GM21717 (cell line): ENCODE data around the gene PRKAR1B.
"Not testable (repeated sequence)": the region's sequence is repeated elsewhere in the genome, so short reads cannot be mapped to it uniquely, and the experiment has no call there.

Experiments used
- ATAC-seq: cut with Tn5 transposase; IDR thresholded peaks from one replicate; pipeline ENCODE4 v1.9.1; 2021; ENCODE audit warnings: mild to moderate bottlenecking, moderate library complexity; ENCODE audit not compliant: unreplicated experiment

Gene PRKAR1B

DNA sequence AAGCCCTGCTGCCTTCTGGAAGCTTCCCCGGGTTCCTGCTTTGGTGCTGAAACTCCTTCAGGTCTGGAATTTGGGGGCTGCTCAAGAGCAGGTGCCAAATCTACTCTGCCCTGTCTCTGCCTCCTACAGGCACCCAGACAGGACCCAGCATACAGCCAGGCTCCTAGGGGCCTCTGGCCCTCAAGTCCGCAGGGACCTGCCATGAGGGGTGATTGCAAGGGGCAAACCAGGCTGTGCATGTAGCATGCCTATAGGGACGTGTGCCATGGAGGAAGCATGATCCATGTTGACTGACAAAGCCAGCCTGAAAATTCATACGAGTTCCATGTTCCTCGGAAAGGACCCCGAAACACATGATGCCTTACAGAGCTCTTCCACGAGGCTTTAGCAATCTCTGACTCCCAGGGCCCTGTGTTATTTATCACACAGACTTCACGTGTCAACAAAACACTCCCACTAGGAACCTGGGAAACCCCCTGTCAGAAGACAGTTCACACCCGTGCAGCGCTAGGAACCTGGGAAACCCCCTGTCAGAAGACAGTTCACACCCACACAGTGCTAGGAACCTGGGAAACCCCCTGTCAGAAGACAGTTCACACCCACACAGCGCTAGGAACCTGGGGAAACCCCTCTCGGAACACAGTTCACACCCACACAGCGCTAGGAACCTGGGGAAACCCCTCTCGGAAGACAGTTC lies 75.9 kb downstream of the PRKAR1B start:
- no peak for ATAC-seq

DNA sequence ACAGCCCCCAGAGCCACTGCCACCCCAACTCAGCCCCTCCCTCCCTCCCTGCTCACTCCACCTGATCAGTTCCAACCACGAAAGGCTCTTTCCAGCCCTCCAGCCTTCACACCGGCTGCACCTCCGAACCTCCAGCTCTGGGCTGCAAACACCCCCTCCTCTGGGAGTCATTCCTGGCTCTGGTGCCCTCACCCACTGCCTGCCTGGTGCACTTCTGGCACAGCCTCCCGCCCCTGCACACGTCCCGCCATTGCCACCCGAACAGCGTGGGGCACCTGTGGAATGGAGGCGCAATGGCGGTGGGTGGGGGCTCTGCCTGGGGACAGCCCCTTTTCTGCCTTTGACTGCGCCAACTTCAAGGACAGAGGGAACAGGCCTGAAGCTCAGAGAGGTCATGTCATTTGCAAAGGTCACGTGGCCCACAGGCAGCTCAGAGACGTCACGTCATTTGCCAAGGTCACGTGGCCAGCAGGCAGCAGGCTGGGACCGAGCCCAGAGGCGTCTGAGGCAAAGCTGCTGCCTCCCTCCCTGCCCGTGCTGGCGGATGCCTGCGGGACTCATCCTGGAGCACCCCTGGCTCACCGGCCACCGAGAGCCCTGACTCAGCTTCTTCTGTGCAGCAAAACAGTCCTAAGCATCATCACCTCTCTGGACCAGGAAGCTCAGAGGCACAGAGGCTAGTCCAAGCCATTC lies 76.6 kb downstream of the PRKAR1B start:
- ATAC-seq = no peak

DNA sequence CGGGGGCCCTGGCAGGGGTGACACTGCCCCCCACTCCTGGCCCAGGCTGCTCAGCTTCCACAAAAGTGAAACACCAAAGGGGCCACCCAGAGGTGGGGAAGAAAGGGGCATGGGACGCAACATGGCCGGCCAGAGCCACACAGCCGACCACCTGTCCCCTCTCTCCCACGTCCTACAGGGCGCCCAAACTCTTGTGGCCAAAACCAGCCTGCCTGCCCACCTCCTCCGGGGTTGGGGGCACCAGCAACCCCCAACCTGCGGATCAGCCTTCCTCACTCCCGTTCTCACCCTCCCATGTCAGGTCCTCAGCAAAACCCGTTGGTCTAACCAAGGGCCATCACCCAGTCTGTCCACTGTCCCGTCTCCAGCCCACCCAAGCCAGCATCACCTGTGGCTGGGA lies 80.1 kb downstream of the PRKAR1B start:
- no peak for ATAC-seq

DNA sequence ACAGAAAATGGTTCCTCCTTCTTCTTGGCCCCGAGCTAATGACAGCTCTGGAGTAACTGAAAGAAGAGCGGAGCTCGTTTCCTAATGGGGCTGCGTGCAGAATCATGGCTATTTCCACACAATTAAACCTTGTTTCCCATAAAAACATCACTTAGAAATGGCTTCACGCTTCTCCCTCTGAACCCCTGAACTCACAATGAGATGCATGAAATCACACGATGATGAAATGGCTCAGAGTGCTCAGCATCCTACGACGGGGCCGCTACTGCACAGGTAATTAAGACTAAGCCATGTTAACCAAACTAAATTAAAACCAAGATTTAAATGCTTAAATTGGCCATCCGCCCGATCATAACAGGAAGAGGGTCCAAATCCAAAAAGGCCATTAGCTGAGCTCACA lies 80.6 kb downstream of the PRKAR1B start:
- no peak for ATAC-seq

DNA sequence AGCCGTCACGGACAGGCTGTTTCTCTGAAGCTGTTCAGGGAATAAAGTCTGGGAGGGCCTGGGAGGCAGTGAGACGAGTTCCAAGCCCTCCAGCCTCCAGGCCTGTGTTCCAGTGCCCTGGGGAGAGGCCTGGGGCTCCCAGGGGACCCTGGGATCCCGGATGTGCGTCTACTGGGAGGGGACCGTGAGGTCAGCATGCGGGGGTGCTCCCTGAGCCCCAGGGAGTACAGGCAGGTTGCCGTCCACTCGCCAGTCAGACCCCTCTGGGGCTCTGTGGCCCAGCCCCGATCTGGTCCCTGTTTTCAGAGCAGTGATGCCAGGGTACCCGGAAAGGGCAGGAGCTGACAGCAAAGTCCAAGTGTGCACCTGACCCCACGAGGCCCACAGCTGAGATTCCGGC lies 81.5 kb downstream of the PRKAR1B start:
- ATAC-seq = no peak

DNA sequence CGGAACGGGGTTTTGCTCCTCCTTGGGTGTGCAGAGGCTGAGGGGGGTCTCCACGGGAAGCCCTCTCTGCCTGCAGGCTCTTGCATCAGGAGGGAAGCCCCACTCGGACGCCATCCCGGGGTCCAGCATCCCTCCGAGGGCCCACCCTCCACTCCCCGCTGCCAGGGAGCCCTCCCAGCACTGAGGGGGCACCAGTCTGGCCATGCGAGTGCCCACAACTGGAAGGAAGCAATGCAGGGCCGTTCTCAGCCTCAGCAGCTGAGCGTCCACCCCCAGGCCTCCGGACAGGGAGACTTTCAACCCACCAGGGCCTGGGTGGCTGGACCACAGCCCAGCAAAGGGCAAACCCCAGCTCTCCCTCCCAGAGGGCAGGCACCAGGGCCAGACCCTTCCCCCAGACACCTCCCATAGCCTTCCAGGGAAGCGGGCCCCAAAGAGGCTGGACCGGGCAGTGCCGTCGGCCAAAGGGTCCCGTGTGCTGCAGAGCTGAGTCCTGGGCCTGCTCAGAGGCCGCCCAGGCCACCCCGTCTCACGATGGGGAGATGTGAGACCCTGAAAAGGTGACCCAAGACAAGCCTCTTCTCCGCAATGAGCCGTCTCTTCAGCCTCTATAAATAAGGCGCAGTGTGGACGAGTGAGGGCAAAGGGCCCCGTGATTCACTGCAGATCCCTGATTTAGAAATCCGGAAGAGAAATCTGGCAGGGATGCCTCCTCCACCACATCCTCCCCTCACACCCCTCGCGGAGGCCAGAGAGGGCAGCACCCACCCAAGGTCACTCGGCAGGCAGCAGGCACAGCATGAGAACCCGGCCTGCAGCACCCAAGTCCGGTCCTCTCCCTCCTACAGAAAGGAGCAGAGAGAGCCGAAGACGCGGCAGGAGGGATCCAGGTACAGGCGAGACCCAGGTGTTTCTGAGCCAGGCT lies 82.4 kb downstream of the PRKAR1B start:
- no peak for ATAC-seq

DNA sequence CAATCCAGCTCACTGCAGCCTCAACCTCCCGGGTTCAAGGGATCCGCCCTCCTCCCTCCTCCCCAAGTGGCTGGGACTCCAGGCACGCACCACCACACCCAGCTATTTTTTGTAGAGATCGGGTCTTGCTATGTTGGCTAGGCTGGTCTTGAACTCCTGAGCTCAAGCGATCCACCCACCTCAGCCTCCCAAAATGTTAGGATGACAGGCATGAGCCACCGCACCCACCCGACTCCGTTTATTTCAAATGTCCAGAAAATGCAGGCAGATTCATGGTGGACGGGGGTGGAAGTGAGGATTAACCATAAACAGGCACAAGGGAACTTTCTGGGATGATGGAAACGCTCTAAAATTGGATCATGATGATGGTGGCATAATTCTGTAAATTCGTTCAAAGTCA lies 85.1 kb downstream of the PRKAR1B start:
- no peak for ATAC-seq

DNA sequence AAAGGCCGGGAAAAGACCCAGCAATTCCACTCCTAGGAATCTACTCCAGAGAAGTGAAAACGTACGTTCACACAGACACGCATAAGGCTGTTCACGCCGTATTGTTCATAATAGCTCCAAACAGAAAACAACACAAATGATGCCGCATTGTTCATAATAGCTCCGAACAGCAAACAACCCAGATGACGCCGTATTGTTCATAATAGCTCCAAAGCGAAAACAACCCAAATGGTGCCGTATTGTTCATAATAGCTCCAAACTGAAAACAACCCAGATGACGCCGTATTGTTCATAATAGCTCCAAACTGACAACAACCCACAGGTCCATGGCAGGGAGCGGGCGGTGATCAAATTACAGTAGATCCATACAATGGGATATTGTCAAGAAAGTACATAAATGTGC lies 85.8 kb downstream of the PRKAR1B start:
- ATAC-seq = no peak

DNA sequence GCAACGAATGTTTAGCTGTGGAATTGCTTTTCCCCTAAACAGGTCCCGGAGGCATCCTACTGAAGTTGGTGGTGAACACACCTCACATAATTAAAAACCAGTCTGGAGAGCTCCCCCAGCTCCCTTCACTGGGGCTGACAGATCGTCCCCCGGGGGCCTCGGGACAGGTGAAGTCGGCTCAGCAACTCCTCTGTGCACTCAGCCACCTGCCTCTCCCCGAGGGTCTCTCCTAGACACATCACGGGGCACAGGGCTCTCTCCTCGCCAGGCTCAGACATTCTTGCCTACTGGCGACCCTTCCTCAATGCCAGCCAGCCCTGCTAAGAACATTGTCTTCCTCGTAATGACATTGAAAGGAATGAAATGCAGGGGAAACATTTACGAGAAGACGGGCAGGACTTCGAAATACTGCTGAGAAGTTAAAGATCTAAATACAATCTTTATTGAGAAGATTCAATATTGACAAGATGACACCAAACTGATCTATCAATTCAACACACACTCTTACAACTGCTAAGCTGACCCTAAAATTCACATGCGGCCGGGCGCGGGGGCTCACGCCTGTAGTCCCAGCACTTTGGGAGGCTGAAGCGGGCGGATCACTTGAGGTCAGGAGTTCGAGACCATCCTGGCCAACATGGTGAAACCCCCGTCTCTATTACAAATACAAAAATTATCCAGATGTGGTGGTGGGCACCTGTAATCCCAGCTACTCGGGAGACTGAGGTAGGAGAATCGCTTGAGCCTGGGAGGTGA lies 88.6 kb downstream of the PRKAR1B start:
- no peak for ATAC-seq

DNA sequence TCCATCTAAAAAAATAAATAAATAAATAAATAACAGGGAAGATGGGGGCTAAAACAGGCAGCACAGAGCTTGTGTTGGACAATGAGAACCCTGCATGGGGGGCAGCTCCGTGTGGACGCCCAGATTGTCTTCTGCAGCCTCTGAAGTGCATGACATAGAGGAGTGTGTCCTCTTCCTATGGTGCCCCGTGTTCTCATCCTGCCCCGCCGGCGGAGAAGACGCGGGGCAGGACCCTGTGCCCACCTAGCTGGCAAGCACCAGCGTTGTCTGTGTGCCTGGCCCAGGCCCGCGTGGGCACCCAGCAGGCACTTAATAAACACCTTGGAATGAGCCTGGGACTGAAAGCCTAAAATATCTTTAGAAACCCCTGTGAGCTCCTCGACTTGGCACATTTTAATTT lies 89.3 kb downstream of the PRKAR1B start:
- ATAC-seq = no peak

DNA sequence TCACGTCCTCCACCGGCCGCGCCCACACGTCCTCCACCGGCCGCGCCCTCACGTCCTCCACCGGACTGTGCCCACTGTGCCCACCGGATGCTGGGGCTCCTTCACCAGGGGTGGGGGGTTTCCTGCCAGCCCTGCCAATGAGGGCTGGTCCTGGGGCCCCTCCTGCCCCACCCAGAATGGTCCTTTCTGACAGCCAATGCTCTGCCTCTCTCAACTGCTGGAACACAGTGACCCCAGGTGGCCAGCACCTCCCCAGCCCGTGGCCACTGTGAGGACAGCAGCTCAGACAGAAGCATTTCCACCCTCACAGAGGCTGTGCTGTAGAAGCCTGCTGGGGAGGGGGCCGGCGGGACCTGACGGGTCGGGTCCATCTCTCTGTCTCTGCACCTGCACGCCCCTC lies 90.7 kb downstream of the PRKAR1B start:
- ATAC-seq = no peak

DNA sequence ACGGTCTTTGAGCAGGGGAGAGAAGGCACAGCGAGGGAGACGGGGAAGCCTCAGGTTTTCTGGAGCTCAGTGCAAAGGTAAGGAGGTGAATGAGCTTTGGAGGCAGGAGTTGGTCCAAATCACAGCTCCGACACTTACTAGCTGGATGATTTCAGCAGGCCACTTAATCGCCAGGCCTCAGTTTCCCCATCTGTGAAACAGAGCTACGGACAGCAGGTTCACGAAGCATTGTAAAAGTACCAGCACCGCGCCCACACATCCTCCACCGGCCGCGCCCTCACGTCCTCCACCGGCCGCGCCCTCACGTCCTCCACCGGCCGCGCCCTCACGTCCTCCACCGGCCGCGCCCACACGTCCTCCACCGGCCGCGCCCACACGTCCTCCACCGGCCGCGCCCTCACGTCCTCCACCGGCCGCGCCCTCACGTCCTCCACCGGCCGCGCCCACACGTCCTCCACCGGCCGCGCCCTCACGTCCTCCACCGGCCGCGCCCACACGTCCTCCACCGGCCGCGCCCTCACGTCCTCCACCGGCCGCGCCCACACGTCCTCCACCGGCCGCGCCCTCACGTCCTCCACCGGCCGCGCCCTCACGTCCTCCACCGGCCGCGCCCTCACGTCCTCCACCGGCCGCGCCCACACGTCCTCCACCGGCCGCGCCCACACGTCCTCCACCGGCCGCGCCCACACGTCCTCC lies 91.2 kb downstream of the PRKAR1B start:
- not testable (repeated sequence) for ATAC-seq

DNA sequence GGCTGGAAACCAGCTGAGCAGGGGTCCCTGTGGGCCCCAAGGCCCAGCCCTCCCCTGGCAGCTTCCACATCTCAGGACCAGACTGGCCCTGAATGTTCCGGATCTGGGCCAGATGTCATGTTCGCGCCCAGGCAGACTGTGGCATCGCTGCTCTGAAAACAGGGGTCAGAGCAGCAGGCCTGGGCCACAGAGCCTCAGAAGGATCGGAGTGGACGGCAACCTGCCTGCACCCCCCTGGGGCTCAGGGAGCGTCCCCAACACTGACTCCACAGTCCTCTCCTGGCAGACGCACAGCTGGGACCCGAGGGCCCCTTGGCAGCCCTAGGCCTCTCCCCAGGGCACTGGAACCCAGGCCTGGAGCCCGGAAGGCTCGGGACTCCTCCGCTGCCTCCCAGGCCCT lies 91.9 kb downstream of the PRKAR1B start:
- no peak for ATAC-seq

DNA sequence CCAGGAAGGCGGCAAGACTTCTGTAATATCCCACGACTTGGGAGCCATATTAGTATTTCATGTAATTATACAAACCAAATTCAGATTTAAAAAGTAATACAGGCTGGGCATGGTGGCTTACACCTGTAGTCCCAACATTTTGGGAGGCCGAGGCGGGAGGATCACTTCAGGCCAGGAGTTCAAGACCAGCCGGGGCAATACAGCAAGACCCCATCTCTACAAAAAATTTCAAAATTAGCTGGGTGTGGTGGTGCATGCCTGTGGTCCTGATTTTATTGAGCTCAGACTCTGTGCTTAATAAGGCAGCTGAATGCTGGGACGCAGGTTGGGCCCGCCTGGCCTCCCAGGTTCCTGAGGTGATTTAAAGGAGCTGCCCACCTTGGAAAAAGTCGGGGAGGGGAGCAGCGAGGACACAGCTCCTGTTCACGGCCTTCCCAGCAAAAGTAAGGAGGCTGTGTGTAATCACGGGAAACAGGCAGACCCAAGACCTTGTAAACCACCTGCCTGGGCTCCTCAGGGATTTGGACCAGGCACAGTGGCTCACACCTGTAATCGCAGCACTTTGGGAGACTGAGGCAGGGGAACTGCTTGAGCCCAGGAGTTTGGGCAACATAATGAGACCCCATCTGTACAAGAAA lies 93.6 kb downstream of the PRKAR1B start:
- ATAC-seq = no peak

DNA sequence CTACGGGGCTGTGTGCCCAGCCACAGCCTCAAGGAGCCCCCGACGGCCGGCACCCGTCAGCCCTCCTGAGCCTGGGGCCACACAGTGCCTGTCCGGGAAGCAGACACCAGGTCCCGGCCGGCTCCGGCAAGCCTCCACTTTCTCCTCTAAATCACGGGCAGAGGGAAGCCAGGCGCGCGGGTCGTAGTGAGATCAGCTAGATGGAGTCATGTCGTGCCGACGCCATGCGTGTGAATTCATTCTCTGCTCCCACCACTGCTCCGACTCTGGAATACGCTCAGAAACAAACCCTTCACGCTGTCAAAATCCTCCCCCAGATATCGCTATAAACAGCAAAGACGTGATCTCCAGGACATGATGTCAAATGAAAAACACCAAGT lies 94.3 kb downstream of the PRKAR1B start:
- ATAC-seq = no peak

DNA sequence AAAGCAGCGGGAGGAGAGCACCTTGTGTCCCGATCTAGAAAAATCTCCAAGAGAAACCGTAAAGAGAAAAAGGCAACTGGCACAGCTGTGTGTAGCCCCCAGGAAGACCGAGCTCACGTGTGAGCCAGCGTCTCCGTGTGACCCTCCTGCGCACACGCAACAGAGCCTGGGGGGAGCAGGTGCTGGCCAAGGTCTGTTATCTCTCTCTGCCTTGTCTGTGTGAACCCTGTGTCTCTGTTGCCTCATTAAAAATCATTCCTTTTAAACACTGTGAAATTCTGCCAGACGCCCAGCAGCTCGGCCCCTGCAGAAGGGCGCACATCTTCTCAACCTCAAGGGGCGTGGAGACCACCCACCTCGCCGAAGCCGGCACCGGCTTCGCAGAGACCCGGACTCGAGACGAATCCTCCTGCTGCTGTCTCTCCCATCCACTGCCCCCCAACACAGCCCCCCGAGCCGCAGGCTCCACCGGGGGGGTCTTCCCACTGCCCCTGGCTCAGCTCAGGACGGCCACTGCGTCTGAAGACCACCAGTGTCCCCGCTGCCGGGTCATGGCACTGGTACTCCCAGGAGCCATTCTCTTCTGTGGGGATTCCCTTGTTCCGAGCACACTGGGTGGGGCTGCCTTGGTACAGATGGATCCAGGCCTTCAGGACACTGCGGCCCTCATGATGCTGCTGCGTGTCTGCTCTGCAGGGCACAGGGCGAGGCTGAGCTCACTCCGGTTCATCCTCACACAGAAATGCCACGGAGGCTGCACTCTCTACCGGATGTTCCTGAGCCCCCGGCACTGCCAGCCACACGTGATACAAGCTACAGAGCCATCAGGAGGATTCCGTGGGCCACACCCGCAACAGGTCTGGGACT lies 94.9 kb downstream of the PRKAR1B start:
- ATAC-seq = no peak

DNA sequence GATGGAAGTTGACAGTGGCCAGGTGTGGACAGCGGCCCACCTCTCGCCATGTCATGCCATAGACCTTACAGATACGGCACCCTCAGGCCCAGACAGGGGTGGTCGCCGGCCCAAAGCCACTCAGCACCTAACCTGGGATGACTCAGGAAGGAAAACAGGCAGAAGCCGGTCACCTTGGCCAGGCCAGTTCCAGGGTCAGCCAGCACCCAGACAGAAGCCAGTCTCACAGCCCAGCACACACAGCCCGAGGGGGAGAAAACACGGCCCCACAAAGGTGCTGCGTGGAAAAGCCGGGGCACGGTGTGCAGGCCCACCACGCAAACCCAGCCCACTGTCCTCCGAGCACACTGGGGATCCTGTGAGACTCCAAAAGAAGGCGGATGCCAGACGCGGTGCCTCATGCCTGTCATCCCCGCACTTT lies 95.8 kb downstream of the PRKAR1B start:
- ATAC-seq = no peak

DNA sequence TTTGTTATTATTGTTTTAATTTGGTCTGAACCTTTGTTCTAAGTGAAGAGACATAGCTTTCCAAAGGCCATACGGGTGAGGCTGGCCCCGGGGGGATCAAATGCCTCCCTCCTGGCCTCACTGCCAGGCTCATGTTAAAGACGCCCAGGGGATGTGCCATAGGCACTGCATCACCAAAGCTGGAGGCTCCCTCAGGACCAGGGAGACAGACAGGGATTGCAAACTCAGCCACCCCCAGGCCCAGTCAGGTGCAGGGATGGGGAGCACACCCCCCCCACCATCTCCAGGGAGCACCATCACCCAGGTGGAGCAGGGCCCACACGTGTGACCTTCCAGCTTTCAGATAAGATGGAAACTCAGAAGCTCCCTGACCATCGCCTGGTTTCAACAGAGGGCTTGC lies 96.5 kb downstream of the PRKAR1B start:
- ATAC-seq = no peak

DNA sequence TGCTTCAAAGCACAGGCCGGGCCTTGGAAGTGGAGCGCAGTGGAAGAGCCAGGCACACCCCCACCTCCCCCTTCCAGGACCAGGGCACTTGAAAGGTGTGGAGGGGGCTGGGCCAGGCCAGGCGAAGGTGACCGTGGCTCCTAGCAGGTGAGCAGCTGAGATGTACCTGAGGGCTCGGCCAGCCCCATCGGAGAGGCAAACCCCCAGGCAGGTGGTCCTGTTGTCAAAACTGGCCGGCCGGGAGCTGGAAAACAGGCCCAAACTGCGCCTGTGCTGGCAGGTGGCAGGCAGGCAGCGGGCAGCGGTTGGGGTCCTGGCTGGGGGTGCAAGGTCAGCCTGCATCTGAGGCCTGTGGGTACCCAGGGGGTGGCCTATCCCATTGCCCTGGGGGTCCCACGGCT lies 97.0 kb downstream of the PRKAR1B start:
- ATAC-seq = no peak
